HepG2 (cell line): ENCODE measurements around the gene SSNA1. TPM values are rescaled to one million over a fixed set of nuclear protein-coding genes. Genes with fewer than 3 reads are reported as not detected.

ENCODE experiments used
- ATAC-seq: fragments of 200-7000 bp; cut with Tn5 transposase; 3 replicates; pipeline ENCODE4 v1.9.1; 2020; ENCODE audit warnings: mild to moderate bottlenecking, moderate library complexity
- BruUV-seq: library from RNA; stranded (reverse); fragments of 400-500 nt; replicated peaks from 2 replicates; lab custom pipeline; 2021; lab: Mats Ljungman, UMichigan
- CTCF ChIA-PET: fragments of 300-600 bp; formaldehyde crosslinking; extraction: SDS; loops from one replicate; lab custom pipeline; 2021; ENCODE audit warnings: low total read pairs, inconsistent platforms, low intra/inter-chr PET ratio; lab: Yijun Ruan, JAX
- POLR2A ChIA-PET: fragments of 350-600 bp; sonication (Branson Sonifier 250); formaldehyde crosslinking; loops from one replicate; lab custom pipeline; 2020; ENCODE audit warnings: antibody characterized with exemption, inconsistent platforms; lab: Yijun Ruan, JAX
- DNase-seq: peaks from one replicate; pipeline ENCODE4 v3.0.0-alpha.2; 2015; ENCODE audit warnings: low spot score
- FAIRE-seq: peaks from 3 replicates; lab custom pipeline; 2011; peaks lifted over from hg19 to GRCh38; lab: Jason Lieb, UNC
- H2AFZ ChIP-seq: one replicate; pipeline ENCODE4 v1.6.1; 2011; ENCODE audit warnings: low read length, inconsistent platforms
- H3K27ac ChIP-seq: fragments of 300-600 bp; 3 replicates; pipeline ENCODE4 v1.8.0; 2011; ENCODE audit warnings: mixed run types, mild to moderate bottlenecking, mixed read lengths, low read length, inconsistent platforms; ENCODE audit not compliant: insufficient read depth; ENCODE audit errors: extremely low read length
- H3K27me3 ChIP-seq, 2 experiments: fragments of 200-600 bp in 1 of 2; 2 replicates in 1 of 2; 3 replicates in 1 of 2; pipeline versions ENCODE4 v1.6.0 to v1.8.0; 2011; ENCODE audit warnings: low read length in 2 of 2, mild to moderate bottlenecking in 2 of 2, moderate library complexity in 2 of 2, inconsistent platforms in 1 of 2; ENCODE audit not compliant: insufficient read depth in 2 of 2, control insufficient read depth in 1 of 2
- H3K36me3 ChIP-seq, 2 experiments: fragments of 200-600 bp in 1 of 2; replicated peaks in 1 of 2; 2 replicates in 1 of 2; 3 replicates in 1 of 2; pipeline versions ENCODE4 v1.5.1 to v1.8.0; 2011; ENCODE audit warnings: low read length in 2 of 2, inconsistent platforms in 1 of 2; ENCODE audit not compliant: insufficient read depth in 2 of 2, control insufficient read depth in 1 of 2
- H3K4me1 ChIP-seq: 2 replicates; pipeline ENCODE4 v1.5.1; 2012; ENCODE audit warnings: low read length, inconsistent platforms; ENCODE audit not compliant: insufficient read depth
- H3K4me2 ChIP-seq: 2 replicates; pipeline ENCODE4 v1.6.0; 2011; ENCODE audit warnings: low read depth, low read length, inconsistent platforms
- H3K4me3 ChIP-seq, 3 experiments: fragments of 200-600 bp in 1 of 3; sonication (generic), shearing (Covaris generic) in 1 of 3; replicated peaks in 1 of 3; 2 replicates each; pipeline ENCODE4 v1.5.1; 2011 to 2016; ENCODE audit warnings: low read length in 3 of 3, inconsistent platforms in 2 of 3, low read depth in 2 of 3, mild to moderate bottlenecking in 2 of 3, control low read depth in 1 of 3, mixed read lengths in 1 of 3; ENCODE audit not compliant: insufficient read depth in 1 of 3
- H3K79me2 ChIP-seq: one replicate; pipeline ENCODE4 v1.6.1; 2011; ENCODE audit warnings: low read length, inconsistent platforms; ENCODE audit not compliant: insufficient read depth
- H3K9ac ChIP-seq: 2 replicates; pipeline ENCODE4 v1.6.0; 2011; ENCODE audit warnings: mild to moderate bottlenecking, low read depth, low read length, inconsistent platforms; ENCODE audit not compliant: insufficient read depth
- H3K9me3 ChIP-seq: 2 replicates; pipeline ENCODE4 v1.5.1; 2012; ENCODE audit warnings: mild to moderate bottlenecking, low read length
- H4K20me1 ChIP-seq: 2 replicates; pipeline ENCODE4 v1.6.0; 2011; ENCODE audit warnings: inconsistent platforms, mild to moderate bottlenecking, low read length, moderate library complexity; ENCODE audit not compliant: insufficient read depth
- ARNT2 ChIP-seq: sonication (generic); formaldehyde crosslinking; IDR thresholded peaks from 2 replicates; pipeline ENCODE4 v1.8.0; 2022; ENCODE audit warnings: mild to moderate bottlenecking, low read depth, missing genetic modification reagents, moderate library complexity
- EZH2 ChIP-seq: conservative IDR thresholded peaks from 2 replicates; pipeline ENCODE4 v1.6.1; 2012; ENCODE audit warnings: mild to moderate bottlenecking, low read depth, low read length, moderate library complexity
- RNF2 ChIP-seq: fragments of 450-650 bp; conservative IDR thresholded peaks from 2 replicates; pipeline ENCODE4 v1.6.1; 2016; ENCODE audit warnings: low read depth
- THYN1 ChIP-seq: sonication (generic); formaldehyde crosslinking; IDR thresholded peaks from 2 replicates; pipeline ENCODE4 v1.8.1; 2023; ENCODE audit warnings: low read depth, mild to moderate bottlenecking, moderate library complexity, missing genetic modification reagents, borderline replicate concordance
- ZNF260 ChIP-seq: sonication (generic); formaldehyde crosslinking; IDR thresholded peaks from 2 replicates; pipeline ENCODE4 v1.4.0; 2020; ENCODE audit warnings: missing genetic modification reagents, low read depth, mild to moderate bottlenecking, borderline replicate concordance
- WGBS: methylation state at CpG from one replicate; pipeline ENCODE4 v1.1.6; 2017; ENCODE audit warnings: low lambda C conversion rate; 5-methylcytosine and 5-hydroxymethylcytosine counted together
- in situ Hi-C: cut with HindIII; loops from 2 replicates; pipeline ENCODE4 v1.10.0; 2017; ENCODE audit warnings: low pct_unique_long_range_greater_than_20kb; ENCODE audit not compliant: extremely low pct_ligation_motif_present
- intact Hi-C: fragments of 100-400 bp; cut with micrococcal nuclease; formaldehyde crosslinking; loops from one replicate; pipeline ENCODE4 v1.10.0; 2022; ENCODE audit not compliant: unreplicated experiment
- polyA plus RNA-seq, 8 experiments: library from polyadenylated mRNA; depleted of rRNA in 3 of 8; stranded (reverse) in 7 of 8; unstranded in 1 of 8; fragments of >200 nt; fragmentation: Illumina TruSeq in 4 of 8; extraction: Trizol in 4 of 8; gene quantifications; 2 replicates each; pipeline versions ENCODE4 v1.2.1 to v1.2.3, GENCODE V29; 2011 to 2016; ENCODE audit warnings: low read depth in 4 of 8, missing spikeins in 1 of 8, mixed read lengths in 1 of 8; ENCODE audit not compliant: insufficient read depth in 1 of 8
- total RNA-seq, 5 experiments: library from RNA; depleted of rRNA; stranded (reverse); fragments of >200 nt; fragmentation: Illumina TruSeq; extraction: Trizol; gene quantifications; 2 replicates each; pipeline ENCODE4 v1.2.3, GENCODE V29; 2016; ENCODE audit warnings: low read depth in 1 of 5

Gene SSNA1
- total and polyA plus RNA-seq, 2 of the 13 experiments (the other 11 are each of a cell fraction or from before 2014, with no cell fraction given), result 35.9 to 49.4 TPM

GRCh38 chr9:137165250-137165836 is 23.1 kb upstream of the SSNA1 start (continued):
- TF ChIP-seq THYN1 (CRISPR knock-in tag) (no peak), RNF2 (no peak), ARNT2 (CRISPR knock-in tag) (no peak)

- Histone ChIP-seq H3K79me2 (no peaks in the 10 kb centered on the region), H3K27me3 (peaks cover 16 to 87% of the 10 kb centered on the region in 2 experiments; a peak in 3 of 5 replicates), H3K27ac (no peak overlapping the region), H3K4me1 (peaks cover 9% of the 10 kb centered on the region), H3K4me2 (no peak overlapping the region), H2AFZ (no peak overlapping the region), H3K9me3 (no peaks in the 10 kb centered on the region), H3K4me3 (no peak overlapping the region), H4K20me1 (no peaks in the 10 kb centered on the region), H3K9ac (no peak overlapping the region), H3K36me3 (no peaks in the 10 kb centered on the region)
- ChIA-PET CTCF (no interaction called here), POLR2A (interaction anchor here (1.3 kb wide), 1 partner anchor 22 kb away, joined by 4 read pairs; no protein-coding TSS in a partner anchor)
- no TSS peak for BruUV-seq
- intact Hi-C loops (no loop called here), in situ Hi-C loops (no loop called here)
- FAIRE-seq (no peak), DNase-seq (no peak), ATAC-seq (no peak)
- TF ChIP-seq EZH2 (peak; percentile 55; the same call in 1 of the 2 replicates), ZNF260 (no peak)
- WGBS, result 5% methylated on average over 9 of the region's 22 CpGs
Measured at GRCh38 chr9:137166380-137167229, 21.9 kb upstream of the SSNA1 start.
